Endothelial cell of umbilical vein (primary cell): ENCODE measurements around the gene DNAJA4. TPM values are rescaled to one million over a fixed set of nuclear protein-coding genes. Genes with fewer than 3 reads are reported as not detected.

Experiments
- BruUV-seq: library from RNA; stranded (reverse); fragments of 400-500 nt; replicated peaks from 2 replicates; lab custom pipeline; 2021; lab: Mats Ljungman, UMichigan
- CTCF ChIA-PET: fragments of 300-600, 350-600 bp; sonication (Branson Sonifier 250); formaldehyde crosslinking; loops from one replicate; lab custom pipeline; 2021; ENCODE audit warnings: antibody characterized with exemption, inconsistent platforms; lab: Charles Lee
- POLR2A ChIA-PET: fragments of 300-600, 350-600 bp; sonication (Branson Sonifier 250); formaldehyde crosslinking; loops from one replicate; lab custom pipeline; 2021; ENCODE audit warnings: antibody characterized with exemption, inconsistent platforms; lab: Charles Lee
- DNase-seq: peaks from one replicate; pipeline ENCODE4 v3.0.0-alpha.2; 2011; ENCODE audit warnings: low read depth, low spot score
- FAIRE-seq: peaks from 2 replicates; lab custom pipeline; 2011; peaks lifted over from hg19 to GRCh38; lab: Jason Lieb, UNC
- H2AFZ ChIP-seq: 2 replicates; pipeline ENCODE4 v1.6.0; 2012; ENCODE audit warnings: low read depth, low read length, control low read depth, inconsistent platforms
- H3K27ac ChIP-seq: 2 replicates; pipeline ENCODE4 v1.5.1; 2011; ENCODE audit warnings: low read depth, mild to moderate bottlenecking, control low read depth, low read length, moderate library complexity; ENCODE audit not compliant: insufficient read depth
- H3K27me3 ChIP-seq, 2 experiments: 2 replicates each; pipeline versions ENCODE4 v1.6.0 to v1.6.1; 2011; ENCODE audit warnings: low read length in 2 of 2, mixed read lengths in 1 of 2; ENCODE audit not compliant: control insufficient read depth in 2 of 2, insufficient read depth in 2 of 2
- H3K36me3 ChIP-seq, 2 experiments: 2 replicates in 1 of 2; 3 replicates in 1 of 2; pipeline ENCODE4 v1.5.1; 2011; ENCODE audit warnings: low read length in 2 of 2, mild to moderate bottlenecking in 1 of 2, moderate library complexity in 1 of 2; ENCODE audit not compliant: control insufficient read depth in 2 of 2, insufficient read depth in 2 of 2; ENCODE audit errors: extremely low read depth in 1 of 2
- H3K4me1 ChIP-seq: 3 replicates; pipeline ENCODE4 v1.5.1; 2011; ENCODE audit warnings: mild to moderate bottlenecking, low read length; ENCODE audit not compliant: control insufficient read depth, insufficient read depth; ENCODE audit errors: extremely low read depth
- H3K4me2 ChIP-seq: 2 replicates; pipeline ENCODE4 v1.6.1; 2011; ENCODE audit warnings: low read length, control low read depth, mixed read lengths; ENCODE audit not compliant: insufficient read depth
- H3K4me3 ChIP-seq, 3 experiments: fragments of 200-600 bp in 1 of 3; sonication (generic), shearing (Covaris generic) in 1 of 3; replicated peaks in 1 of 3; 2 replicates each; pipeline ENCODE4 v1.5.1; 2011 to 2016; ENCODE audit warnings: control low read depth in 3 of 3, low read length in 3 of 3, mild to moderate bottlenecking in 2 of 3, inconsistent platforms in 1 of 3, low read depth in 1 of 3, moderate library complexity in 1 of 3; ENCODE audit not compliant: insufficient read depth in 1 of 3
- H3K79me2 ChIP-seq: 2 replicates; pipeline ENCODE4 v1.6.0; 2012; ENCODE audit warnings: low read length, inconsistent platforms; ENCODE audit not compliant: control insufficient read depth, insufficient read depth
- H3K9ac ChIP-seq: replicated peaks from 2 replicates; pipeline ENCODE3; 2011; ENCODE audit warnings: low read length, control low read depth; ENCODE audit not compliant: insufficient read depth; ENCODE audit errors: extremely low read depth
- H3K9me1 ChIP-seq: replicated peaks from 3 replicates; pipeline ENCODE4 v1.6.0; 2011; ENCODE audit warnings: mild to moderate bottlenecking, low read length; ENCODE audit not compliant: control insufficient read depth, insufficient read depth; ENCODE audit errors: extremely low read depth
- H3K9me3 ChIP-seq: replicated peaks from 2 replicates; pipeline ENCODE4 v1.5.1; 2012; ENCODE audit warnings: low read length, inconsistent platforms; ENCODE audit not compliant: control insufficient read depth, insufficient read depth
- H4K20me1 ChIP-seq: replicated peaks from 2 replicates; pipeline ENCODE3; 2011; ENCODE audit warnings: mild to moderate bottlenecking, low read length; ENCODE audit not compliant: control insufficient read depth, insufficient read depth; ENCODE audit errors: extremely low read depth
- FOS ChIP-seq: IDR thresholded peaks from 2 replicates; pipeline ENCODE4 v1.6.1; 2011; ENCODE audit warnings: mild to moderate bottlenecking, low read length, moderate library complexity, borderline replicate concordance; ENCODE audit not compliant: insufficient read depth
- GATA2 ChIP-seq: IDR thresholded peaks from 2 replicates; pipeline ENCODE4 v1.7.0; 2011; ENCODE audit warnings: low read depth, mild to moderate bottlenecking, moderate library complexity, mixed read lengths, low read length; ENCODE audit not compliant: insufficient read length, insufficient read depth
- JUN ChIP-seq: IDR thresholded peaks from 2 replicates; pipeline ENCODE4 v1.6.1; 2011; ENCODE audit warnings: borderline replicate concordance, low read depth; ENCODE audit not compliant: insufficient read length, insufficient read depth
- MYC ChIP-seq: IDR thresholded peaks from one replicate; pipeline ENCODE4 v1.6.1; 2011; ENCODE audit warnings: mild to moderate bottlenecking, low read depth, low read length
- dilution Hi-C: fragments of 300-500 bp; cut with MboI; formaldehyde crosslinking; loops from one replicate; pipeline ENCODE4 v1.15.0; 2019; ENCODE audit warnings: low sequenced_read_pairs; ENCODE audit not compliant: extremely low pct_ligation_motif_present
- intact Hi-C: fragments of 100-400 bp; cut with micrococcal nuclease; formaldehyde crosslinking; loops from one replicate; pipeline ENCODE4 v1.10.0; 2022
- polyA plus RNA-seq, 4 experiments: library from polyadenylated mRNA; depleted of rRNA in 3 of 4; stranded (reverse) in 3 of 4; unstranded in 1 of 4; fragments of >200 nt; gene quantifications; 2 replicates each; pipeline versions ENCODE4 v1.2.1 to v1.2.3, GENCODE V29; 2011 to 2012; ENCODE audit warnings: missing spikeins in 1 of 4
- total RNA-seq: library from RNA; stranded (reverse); gene quantifications from 2 replicates; pipeline ENCODE4 v1.2.3, GENCODE V29; 2021
- TF ChIP-seq, protein P1 (sequence below): IDR thresholded peaks from 2 replicates; pipeline ENCODE4 v1.6.1; 2011; ENCODE audit not compliant: insufficient read depth, insufficient read length

Gene DNAJA4
- total and polyA plus RNA-seq, 2 donors (not counting 3 experiments of a cell fraction or from before 2014, with no cell fraction given), result 17.3 to 21.3 TPM

DNA sequence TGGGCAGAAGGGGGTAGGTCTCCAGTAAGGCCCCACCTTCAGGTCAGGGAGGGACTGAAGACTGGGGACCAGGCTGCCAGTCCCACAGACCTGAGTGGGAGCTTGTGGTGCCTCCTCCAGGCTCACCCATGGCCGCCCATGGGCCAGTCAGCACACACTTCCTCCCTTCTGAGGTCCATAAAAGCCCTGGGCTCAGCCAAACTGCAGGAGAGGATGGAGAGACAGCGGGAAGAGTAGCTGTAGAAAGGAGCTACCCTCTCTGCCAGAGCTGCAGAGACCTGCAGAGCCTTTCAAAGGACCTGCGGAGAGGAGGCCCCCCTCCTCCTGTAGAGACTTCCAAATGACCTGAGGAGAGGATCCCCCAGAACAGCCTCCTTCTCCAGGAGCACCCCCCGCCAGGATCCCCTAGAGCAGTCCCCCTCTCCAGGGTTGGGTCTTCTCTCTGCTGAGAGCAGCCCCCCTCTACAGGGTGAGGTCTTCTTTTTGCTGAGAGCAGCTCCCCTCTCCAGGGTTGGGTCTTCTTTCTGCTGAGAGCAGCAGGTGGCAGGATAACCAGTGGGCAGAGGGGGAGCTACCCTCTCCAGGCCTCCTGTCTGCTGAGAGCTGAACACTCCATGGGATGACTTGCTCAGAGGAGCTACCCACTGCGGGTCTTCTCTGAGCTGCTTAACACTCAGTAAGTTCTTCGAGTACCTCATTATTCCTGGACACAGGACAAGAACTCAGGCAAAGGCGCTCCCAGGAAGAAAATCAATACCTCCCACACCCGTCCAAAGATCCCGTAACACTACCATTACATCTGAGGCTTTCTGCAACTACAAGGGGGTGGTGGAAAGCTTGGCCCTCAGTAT, 40.1 kb downstream of the DNAJA4 start:
- H4K20me1 ChIP-seq, result no peaks in the 10 kb centered on the region
- no peak for TF ChIP-seq GATA2
- TF ChIP-seq JUN, result no peak
- TF ChIP-seq MYC, result no peak
- TF ChIP-seq FOS, result no peak
- TF ChIP-seq, protein P1, sequence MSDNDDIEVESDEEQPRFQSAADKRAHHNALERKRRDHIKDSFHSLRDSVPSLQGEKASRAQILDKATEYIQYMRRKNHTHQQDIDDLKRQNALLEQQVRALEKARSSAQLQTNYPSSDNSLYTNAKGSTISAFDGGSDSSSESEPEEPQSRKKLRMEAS, result no peak
- POLR2A ChIA-PET, result no interaction called here
- H3K9me1 ChIP-seq, result no peaks in the 10 kb centered on the region
- intact Hi-C loops, result loop anchor here (5.0 kb wide), 1 partner anchor 313 kb away; no protein-coding TSS in a partner anchor
- H3K9ac ChIP-seq, result no peak overlapping the region
- H3K27me3 ChIP-seq, result peaks cover 2 to 5% of the 10 kb centered on the region in 2 experiments
- no peak overlapping the region for H3K27ac ChIP-seq
- CTCF ChIA-PET, result interaction anchor here (0.9 to 14.6 kb wide), 2 partner anchors 116 to 133 kb away, joined by 3 to 367 read pairs; partner anchors contain the start of gene IREB2
- DNase-seq, result no peak
- no TSS peak for BruUV-seq
- H3K36me3 ChIP-seq, result no peaks in the 10 kb centered on the region
- FAIRE-seq, result no peak
- no peak overlapping the region for H3K4me3 ChIP-seq
- no peaks in the 10 kb centered on the region for H3K79me2 ChIP-seq
- H3K4me1 ChIP-seq, result peaks cover 3% of the 10 kb centered on the region
- no peak overlapping the region for H3K4me2 ChIP-seq
- H2AFZ ChIP-seq, result no peak overlapping the region
- dilution Hi-C loops, result no loop called here
- no peaks in the 10 kb centered on the region for H3K9me3 ChIP-seq
